Large intestine (tissue), 3 donors: ENCODE data around the gene HINT1. TPM values are rescaled to one million over a fixed set of nuclear protein-coding genes. Genes with fewer than 3 reads are reported as not detected.
A peak's percentile ranks its signal among the peaks of the same experiment; 100 is the strongest.
"Not testable (repeated sequence)": the region's sequence is repeated elsewhere in the genome, so short reads cannot be mapped to it uniquely, and the experiment has no call there.

Experiments used
- DNase-seq, 2 donors: peaks; one replicate each; pipeline versions ENCODE4 v3.0.0 to v3.0.0-alpha.2; 2013
- H3K27ac ChIP-seq: one replicate; pipeline ENCODE4 v1.5.1; 2013; ENCODE audit warnings: low read length
- H3K27me3 ChIP-seq: 2 replicates; pipeline ENCODE4 v1.6.1; 2013; ENCODE audit warnings: low read length; ENCODE audit not compliant: control insufficient read depth, insufficient read depth
- H3K36me3 ChIP-seq: 2 replicates; pipeline ENCODE4 v1.6.1; 2013; ENCODE audit warnings: low read length; ENCODE audit not compliant: control insufficient read depth, insufficient read depth
- H3K4me1 ChIP-seq: one replicate; pipeline ENCODE4 v1.6.1; 2013; ENCODE audit warnings: low read length; ENCODE audit not compliant: control insufficient read depth, insufficient read depth
- H3K4me3 ChIP-seq: one replicate; pipeline ENCODE4 v1.5.1; 2013; ENCODE audit warnings: low read length
- H3K9me3 ChIP-seq: one replicate; pipeline ENCODE4 v1.6.1; 2013; ENCODE audit warnings: mild to moderate bottlenecking, low read depth, low read length, moderate library complexity; ENCODE audit not compliant: control insufficient read depth
- WGBS: methylation state at CpG from one replicate; pipeline ENCODE4 v1.1.5; 2013; ENCODE audit warnings: low lambda C conversion rate; ENCODE audit not compliant: insufficient coverage; 5-methylcytosine and 5-hydroxymethylcytosine counted together
- polyA plus RNA-seq: library from polyadenylated mRNA; unstranded; fragments of 120-200 nt; gene quantifications from one replicate; pipeline ENCODE4 v1.2.1, GENCODE V29; 2013

The HINT1 gene
- polyA plus RNA-seq, 1 donor, result 350 TPM

DNA sequence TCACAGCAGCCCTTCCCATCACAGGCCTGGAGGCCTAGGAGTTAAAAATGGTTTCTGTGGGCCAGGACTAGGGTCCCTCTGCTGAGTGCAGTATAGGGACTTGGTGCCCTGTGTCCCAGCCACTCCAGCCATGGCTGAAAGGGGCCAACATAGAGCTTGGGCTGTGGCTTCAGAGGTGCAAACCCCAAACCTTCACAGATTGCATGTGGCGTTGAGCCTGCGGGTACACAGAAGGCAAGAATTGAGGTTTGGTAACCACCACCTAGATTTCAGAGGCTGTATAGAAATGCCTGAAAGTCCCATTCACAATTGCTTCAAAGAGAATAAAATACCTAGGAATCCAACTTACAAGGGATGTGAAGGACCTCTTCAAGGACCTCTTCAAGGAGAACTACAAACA, 37.8 kb downstream of the HINT1 start:
- not testable (repeated sequence) for H3K27me3 ChIP-seq, DNase-seq, H3K27ac ChIP-seq, H3K4me1 ChIP-seq, H3K4me3 ChIP-seq, H3K36me3 ChIP-seq
- no CpG with 5 or more reads among the region's 2 CpGs for WGBS
- peaks cover 12% of the 10 kb centered on the region for H3K9me3 ChIP-seq

DNA sequence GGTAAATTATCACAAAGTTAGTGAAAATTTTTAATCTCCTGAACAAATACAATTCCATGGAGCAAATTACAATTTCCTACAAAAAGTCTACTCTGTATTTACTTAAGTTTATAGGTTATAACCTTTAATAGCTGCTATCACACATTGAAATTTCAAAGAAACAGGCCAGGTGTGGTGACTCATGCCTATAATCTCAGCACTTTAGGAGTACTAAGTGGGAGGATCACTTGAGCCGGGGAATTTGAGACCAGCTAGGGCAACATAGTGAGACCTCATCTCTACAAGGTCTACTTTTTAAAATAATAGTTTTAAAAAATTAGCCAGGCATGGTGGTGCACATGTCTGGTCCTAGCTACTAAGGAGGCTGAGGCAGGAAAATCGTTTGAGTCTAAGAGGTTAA, 50.3 kb downstream of the HINT1 start:
- no CpG with 5 or more reads among the region's 2 CpGs for WGBS
- DNase-seq, result peak in 1 of 2 donors; percentile 37
- no peaks in the 10 kb centered on the region for H3K27me3 ChIP-seq
- no peak overlapping the region for H3K4me3 ChIP-seq
- H3K27ac ChIP-seq, result no peak overlapping the region
- H3K36me3 ChIP-seq, result no peaks in the 10 kb centered on the region
- no peaks in the 10 kb centered on the region for H3K9me3 ChIP-seq
- peaks cover 2% of the 10 kb centered on the region for H3K4me1 ChIP-seq

DNA sequence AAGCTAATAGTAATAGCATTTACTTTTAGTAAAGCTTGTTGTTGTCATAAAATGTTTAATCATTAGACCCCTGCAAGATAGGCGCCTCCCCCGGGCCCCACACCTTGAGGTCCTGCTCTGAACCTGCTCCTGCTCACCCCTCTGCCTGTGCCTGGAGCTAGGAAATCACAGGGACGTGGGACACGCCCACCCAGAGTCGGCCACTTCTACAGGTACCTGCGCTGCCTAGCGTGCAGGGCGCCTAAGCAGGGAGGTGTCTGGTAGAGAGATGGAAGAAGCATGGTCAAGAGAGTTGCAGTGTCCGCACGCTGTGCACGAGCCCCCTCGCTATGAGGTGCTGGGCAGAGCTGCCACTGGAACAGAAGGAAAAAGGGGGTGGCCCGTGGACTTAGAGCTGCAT, 52.6 kb downstream of the HINT1 start:
- no CpG with 5 or more reads among the region's 13 CpGs for WGBS

DNA sequence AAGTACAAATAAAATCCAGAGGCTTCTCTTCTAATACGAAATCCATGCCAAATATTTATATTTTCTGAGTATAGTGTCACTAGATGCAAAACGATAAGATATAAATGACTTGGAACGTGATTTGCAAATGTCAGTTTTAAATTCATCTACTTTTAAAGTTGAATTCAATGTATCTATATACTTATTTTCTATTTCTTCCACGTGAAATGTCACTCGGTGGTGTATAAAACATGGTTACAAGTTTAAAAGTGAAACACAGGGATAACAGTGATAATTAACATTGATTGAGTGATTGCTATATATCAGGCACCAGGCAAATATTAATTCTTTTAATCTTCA, 54.8 kb downstream of the HINT1 start:
- Histone ChIP-seq H3K4me3 (no peak overlapping the region), H3K27ac (no peak overlapping the region), H3K4me1 (peaks cover 2% of the 10 kb centered on the region), H3K36me3 (no peaks in the 10 kb centered on the region), H3K27me3 (no peaks in the 10 kb centered on the region), H3K9me3 (no peaks in the 10 kb centered on the region)
- DNase-seq, result no peak
- WGBS, result 35% methylated on average over 3 of the region's 5 CpGs

More for the DNA sequence above, 52.6 kb downstream of the HINT1 start:
- H3K9me3 ChIP-seq, result no peaks in the 10 kb centered on the region
- H3K4me1 ChIP-seq, result peaks cover 2% of the 10 kb centered on the region
- no peaks in the 10 kb centered on the region for H3K27me3 ChIP-seq
- DNase-seq, result no peak
- no peak overlapping the region for H3K27ac ChIP-seq
- no peaks in the 10 kb centered on the region for H3K36me3 ChIP-seq
- no peak overlapping the region for H3K4me3 ChIP-seq

DNA sequence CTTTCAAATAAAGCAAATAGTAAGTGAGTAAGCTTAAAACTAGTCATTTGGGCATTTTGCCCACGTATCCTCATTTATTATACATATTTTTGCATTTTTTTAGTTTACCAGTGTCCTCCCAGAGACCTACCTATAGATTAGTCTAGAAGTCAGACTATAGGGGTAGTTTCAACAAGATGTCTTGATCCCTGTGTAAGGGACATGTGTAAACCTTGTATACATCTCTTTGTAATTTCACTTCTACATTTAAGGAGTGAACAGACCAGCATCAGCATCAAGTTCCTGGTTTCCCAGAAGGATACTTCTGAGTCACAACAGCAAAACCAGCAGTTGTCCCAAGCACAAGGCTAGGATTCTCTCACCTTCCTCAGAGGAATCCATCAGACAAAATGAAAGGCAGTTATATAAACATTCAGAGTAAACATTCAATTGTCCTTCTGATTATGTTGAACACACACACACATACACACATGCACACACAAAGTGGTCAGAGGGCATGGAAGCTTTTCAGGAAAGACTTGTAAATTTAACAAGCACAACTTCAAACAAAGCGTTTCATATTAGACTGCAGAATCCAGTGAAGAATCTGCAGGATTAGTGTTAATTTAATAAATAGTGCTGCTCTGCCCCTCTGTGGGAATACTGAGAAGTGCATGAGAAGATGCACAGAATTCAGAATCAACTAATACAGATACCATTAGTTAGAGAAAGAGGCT, 55.4 kb downstream of the HINT1 start:
- H3K27me3 ChIP-seq, result no peaks in the 10 kb centered on the region
- no peaks in the 10 kb centered on the region for H3K9me3 ChIP-seq
- peak; percentile 12 to 17 for DNase-seq
- H3K36me3 ChIP-seq, result no peaks in the 10 kb centered on the region
- 80% methylated on average over 1 of the region's 2 CpGs for whole genome bisulfite sequencing
- H3K27ac ChIP-seq, result no peak overlapping the region
- H3K4me3 ChIP-seq, result no peak overlapping the region
- peaks cover 2% of the 10 kb centered on the region for H3K4me1 ChIP-seq

Other genes starting within 250 kb of the HINT1 start
- gene LYRM7, start 5.7 kb upstream of the HINT1 start, polyA plus RNA-seq, result 11.2 TPM
- 46.2 TPM for gene CDC42SE2, start 98.8 kb upstream of the HINT1 start, polyA plus RNA-seq